SK-N-SH (cell line): ENCODE results near the gene NAPA. TPM values are rescaled to one million over a fixed set of nuclear protein-coding genes. Genes with fewer than 3 reads are reported as not detected.

Experiments
- CTCF ChIA-PET: fragments of 300-600, 350-600 bp; formaldehyde crosslinking; extraction: SDS; loops from one replicate; lab custom pipeline; 2021; lab: Yijun Ruan, JAX
- POLR2A ChIA-PET: fragments of 350-600 bp; sonication (Branson Sonifier 250); formaldehyde crosslinking; extraction: SDS; loops from one replicate; lab custom pipeline; 2020; ENCODE audit warnings: antibody characterized with exemption, inconsistent platforms; lab: Yijun Ruan, JAX
- DNase-seq: peaks from one replicate; pipeline ENCODE4 v3.0.0; 2012
- H2AFZ ChIP-seq: fragments of 200-600 bp; sonication (generic); 2 replicates; pipeline ENCODE4 v1.8.1; 2016; ENCODE audit warnings: antibody characterized with exemption, mild to moderate bottlenecking, low read depth
- H3F3A ChIP-seq: fragments of 200-600 bp; sonication (generic); replicated peaks from 2 replicates; pipeline ENCODE3; 2016; ENCODE audit warnings: antibody characterized with exemption, mild to moderate bottlenecking; ENCODE audit not compliant: insufficient read depth
- H3K27ac ChIP-seq, 2 experiments: fragments of 200-500 bp in 1 of 2; fragments of 200-600 bp in 1 of 2; sonication (Bioruptor generic) in 1 of 2; sonication (generic), shearing (Covaris generic) in 1 of 2; 2 replicates each; pipeline versions ENCODE4 v1.5.1 to v1.6.1; 2014 to 2016; ENCODE audit warnings: low read depth in 2 of 2, inconsistent platforms in 1 of 2, low read length in 1 of 2, mild to moderate bottlenecking in 1 of 2, mixed read lengths in 1 of 2
- H3K27me3 ChIP-seq: fragments of 200-600 bp; sonication (generic), shearing (Covaris generic); 2 replicates; pipeline ENCODE4 v1.6.1; 2016; ENCODE audit warnings: mixed run types; ENCODE audit not compliant: insufficient read depth
- H3K36me3 ChIP-seq, 2 experiments: fragments of 200-500 bp in 1 of 2; fragments of 200-600 bp in 1 of 2; sonication (Bioruptor generic) in 1 of 2; sonication (generic) in 1 of 2; replicated peaks in 1 of 2; 2 replicates each; pipeline versions ENCODE3 to v1.5.1; 2014 to 2016; ENCODE audit warnings: low read length in 1 of 2, mild to moderate bottlenecking in 1 of 2; ENCODE audit not compliant: insufficient read depth in 2 of 2, control insufficient read depth in 1 of 2
- H3K4me1 ChIP-seq, 2 experiments: fragments of 200-500 bp in 1 of 2; fragments of 200-600 bp in 1 of 2; sonication (Bioruptor generic) in 1 of 2; sonication (generic), shearing (Covaris generic) in 1 of 2; 2 replicates each; pipeline versions ENCODE4 v1.5.1 to v1.6.1; 2014 to 2016; ENCODE audit warnings: low read depth in 1 of 2, low read length in 1 of 2, mixed run types in 1 of 2; ENCODE audit not compliant: insufficient read depth in 2 of 2, control insufficient read depth in 1 of 2
- H3K4me2 ChIP-seq: fragments of 200-600 bp; sonication (generic), shearing (Covaris generic); 2 replicates; pipeline ENCODE4 v1.6.1; 2017; ENCODE audit warnings: mixed run types
- H3K4me3 ChIP-seq, 2 experiments: fragments of 200-500 bp in 1 of 2; fragments of 200-600 bp in 1 of 2; sonication (Bioruptor generic) in 1 of 2; sonication (generic), shearing (Covaris generic) in 1 of 2; 2 replicates each; pipeline versions ENCODE4 v1.5.1 to v1.8.1; 2014 to 2016; ENCODE audit warnings: low read depth in 2 of 2, inconsistent platforms in 1 of 2, low read length in 1 of 2, mild to moderate bottlenecking in 1 of 2, mixed read lengths in 1 of 2, moderate library complexity in 1 of 2
- H3K79me2 ChIP-seq: fragments of 200-600 bp; sonication (generic); 2 replicates; pipeline ENCODE4 v1.8.1; 2017; ENCODE audit warnings: mild to moderate bottlenecking; ENCODE audit not compliant: insufficient read depth
- H3K9ac ChIP-seq: fragments of 200-600 bp; sonication (generic); 2 replicates; pipeline ENCODE4 v1.6.1; 2017; ENCODE audit warnings: mixed run types
- H3K9me2 ChIP-seq: fragments of 200-600 bp; sonication (generic); 2 replicates; pipeline ENCODE4 v1.6.1; 2017; ENCODE audit warnings: mixed run types
- H3K9me3 ChIP-seq: fragments of 200-600 bp; sonication (generic); 2 replicates; pipeline ENCODE4 v1.6.1; 2017; ENCODE audit warnings: mixed run types, mild to moderate bottlenecking, moderate library complexity
- H4K20me1 ChIP-seq: fragments of 200-600 bp; sonication (generic); 2 replicates; pipeline ENCODE4 v1.6.1; 2017; ENCODE audit warnings: mild to moderate bottlenecking, mixed run types; ENCODE audit not compliant: insufficient read depth
- CHD2 ChIP-seq: fragments of 150-350 bp; IDR thresholded peaks from 2 replicates; pipeline ENCODE4 v1.6.1; 2018; ENCODE audit warnings: low read length; ENCODE audit not compliant: partially characterized antibody
- EZH2phosphoT487 ChIP-seq: fragments of 200-600 bp; sonication (generic); IDR thresholded peaks from 2 replicates; pipeline ENCODE4 v1.6.1; 2017; ENCODE audit warnings: low read depth, mixed run types, mild to moderate bottlenecking, antibody characterized with exemption, moderate library complexity, borderline replicate concordance
- FOSL2 ChIP-seq: IDR thresholded peaks from 2 replicates; pipeline ENCODE4 v1.4.0; 2012; ENCODE audit warnings: low read depth, mild to moderate bottlenecking, moderate library complexity, borderline replicate concordance
- FOXJ3 ChIP-seq: sonication (generic); formaldehyde crosslinking; IDR thresholded peaks from 2 replicates; pipeline ENCODE4 v1.5.1; 2020; ENCODE audit warnings: mild to moderate bottlenecking, missing genetic modification reagents
- GABPA ChIP-seq: IDR thresholded peaks from 2 replicates; pipeline ENCODE4 v1.4.0; 2012; ENCODE audit warnings: low read depth, mild to moderate bottlenecking
- GATA2 ChIP-seq: sonication (generic); formaldehyde crosslinking; IDR thresholded peaks from 2 replicates; pipeline ENCODE4 v1.5.0; 2020; ENCODE audit warnings: mild to moderate bottlenecking, missing genetic modification reagents
- IRF3 ChIP-seq: fragments of 150-350 bp; IDR thresholded peaks from 2 replicates; pipeline ENCODE4 v1.6.1; 2016; ENCODE audit warnings: mild to moderate bottlenecking, low read depth, low read length
- MAX ChIP-seq: IDR thresholded peaks from 2 replicates; pipeline ENCODE4 v1.4.0; 2012; ENCODE audit warnings: low read depth
- MXI1 ChIP-seq: IDR thresholded peaks from 2 replicates; pipeline ENCODE4 v1.6.1; 2012; ENCODE audit warnings: mild to moderate bottlenecking, low read depth, low read length, improper control_type of control experiment
- NRF1 ChIP-seq: IDR thresholded peaks from 2 replicates; pipeline ENCODE4 v1.6.1; 2012; ENCODE audit warnings: low read depth, mild to moderate bottlenecking, low read length
- POLR2AphosphoS5 ChIP-seq: IDR thresholded peaks from 2 replicates; pipeline ENCODE4 v1.6.1; 2012; ENCODE audit warnings: low read depth, low read length
- RAD21 ChIP-seq: IDR thresholded peaks from 2 replicates; pipeline ENCODE4 v1.6.1; 2012; ENCODE audit warnings: mild to moderate bottlenecking, low read length
- RFX5 ChIP-seq: IDR thresholded peaks from 2 replicates; pipeline ENCODE4 v1.6.1; 2012; ENCODE audit warnings: mild to moderate bottlenecking, improper control_type of control experiment, low read length
- RXRA ChIP-seq: IDR thresholded peaks from 2 replicates; pipeline ENCODE4 v1.4.0; 2012; ENCODE audit warnings: low read depth, mild to moderate bottlenecking, borderline replicate concordance
- SMC3 ChIP-seq: IDR thresholded peaks from 2 replicates; pipeline ENCODE4 v1.6.1; 2012; ENCODE audit warnings: low read depth, low read length, improper control_type of control experiment
- TAF1 ChIP-seq: IDR thresholded peaks from 2 replicates; pipeline ENCODE4 v1.6.1; 2012; ENCODE audit warnings: low read depth, mild to moderate bottlenecking, low read length, moderate library complexity, borderline replicate concordance
- TEAD4 ChIP-seq: IDR thresholded peaks from 2 replicates; pipeline ENCODE4 v1.4.0; 2012; ENCODE audit warnings: mild to moderate bottlenecking, borderline replicate concordance; ENCODE audit not compliant: insufficient read depth
- USF1 ChIP-seq: IDR thresholded peaks from 2 replicates; pipeline ENCODE4 v1.4.0; 2012; ENCODE audit warnings: low read depth, borderline replicate concordance
- USF2 ChIP-seq: fragments of 150-350 bp; IDR thresholded peaks from 2 replicates; pipeline ENCODE4 v1.6.1; 2017; ENCODE audit warnings: antibody characterized with exemption, low read length, low read depth, borderline replicate concordance
- WGBS: methylation state at CpG from one replicate; pipeline ENCODE4 v1.1.6; 2017; ENCODE audit warnings: low lambda C conversion rate; 5-methylcytosine and 5-hydroxymethylcytosine counted together
- polyA plus RNA-seq, 3 experiments: library from polyadenylated mRNA; depleted of rRNA; stranded (reverse); fragments of >200 nt; gene quantifications; 2 replicates each; pipeline ENCODE4 v1.2.3, GENCODE V29; 2012

The NAPA gene
- polyA plus RNA-seq, 1 of the 3 experiments (the other 2 are of a cell fraction): 84.1 TPM

- Histone ChIP-seq H4K20me1 (no peaks in the 10 kb centered on the region), H3K9me2 (no peaks in the 10 kb centered on the region), H3K36me3 (peaks cover 3 to 17% of the 10 kb centered on the region in 2 experiments), H3K27ac (peak overlapping the region in 1 of 2 experiments; percentile 84; a peak in 1 of 4 replicates), H3K9me3 (no peaks in the 10 kb centered on the region), H3K27me3 (no peaks in the 10 kb centered on the region), H2AFZ (no peak overlapping the region), H3K9ac (no peak overlapping the region), H3K4me2 (no peak overlapping the region), H3K4me3 (no peak overlapping the region), H3K4me1 (peaks cover 0 to 57% of the 10 kb centered on the region in 2 experiments; a peak in 1 of 4 replicates), H3F3A (no peaks in the 10 kb centered on the region), H3K79me2 (no peaks in the 10 kb centered on the region)
- DNase-seq: no peak
- TF ChIP-seq MXI1: no peak
- no peak for TF ChIP-seq POLR2AphosphoS5
- TF ChIP-seq USF2: no peak
- no peak for TF ChIP-seq TAF1
- TF ChIP-seq RFX5: no peak
- TF ChIP-seq NRF1: no peak
- TF ChIP-seq SMC3: no peak
- no peak for TF ChIP-seq FOSL2
- no peak for TF ChIP-seq USF1
- TF ChIP-seq FOXJ3: no peak
- no peak for TF ChIP-seq EZH2phosphoT487
- TF ChIP-seq TEAD4: no peak
- POLR2A ChIA-PET: interaction anchor here (0.6 kb wide), 1 partner anchor 10 kb away, joined by 4 read pairs; no protein-coding TSS in a partner anchor
- CTCF ChIA-PET: interaction anchor here (1.2 to 6.5 kb wide), 4 partner anchors 8 to 56 kb away, joined by 4 to 52 read pairs (median 19); partner anchors contain the start of genes KPTN and NAPA
- WGBS: 95% methylated on average over 8 of the region's 14 CpGs
These were observed 22.7 kb downstream of the NAPA start for GRCh38 chr19:47492137-47492533.

GRCh38 chr19:47491358-47492136 lies 23.3 kb downstream of the NAPA start:
- Histone ChIP-seq H3K79me2 (no peaks in the 10 kb centered on the region), H3K4me2 (no peak overlapping the region), H3K9me3 (no peaks in the 10 kb centered on the region), H3K4me1 (peaks cover 0 to 51% of the 10 kb centered on the region in 2 experiments; a peak in 1 of 4 replicates), H3K27me3 (no peaks in the 10 kb centered on the region), H2AFZ (no peak overlapping the region), H4K20me1 (no peaks in the 10 kb centered on the region), H3K9me2 (no peaks in the 10 kb centered on the region), H3K36me3 (peaks cover 5 to 11% of the 10 kb centered on the region in 2 experiments), H3K4me3 (no peak overlapping the region), H3K9ac (no peak overlapping the region), H3F3A (no peaks in the 10 kb centered on the region), H3K27ac (peak overlapping the region in 1 of 2 experiments; percentile 84; a peak in 1 of 4 replicates)
- ChIA-PET POLR2A (interaction anchor here (0.6 kb wide), 1 partner anchor 9 kb away, joined by 4 read pairs; no protein-coding TSS in a partner anchor), CTCF (interaction anchor here (0.8 to 6.5 kb wide), 4 partner anchors 7 to 55 kb away, joined by 3 to 52 read pairs (median 19); partner anchors contain the start of genes KPTN and NAPA)
- DNase-seq: no peak
- WGBS: 96% methylated on average over 21 of the region's 22 CpGs
- no peak for TF ChIP-seq RAD21
- no peak for TF ChIP-seq FOSL2
- no peak for TF ChIP-seq GABPA
- no peak for TF ChIP-seq GATA2 (CRISPR knock-in tag)
- no peak for TF ChIP-seq SMC3
- no peak for TF ChIP-seq POLR2AphosphoS5
- TF ChIP-seq IRF3: no peak
- TF ChIP-seq RXRA: no peak
- TF ChIP-seq CHD2: no peak
- no peak for TF ChIP-seq USF2
- no peak for TF ChIP-seq MAX
- TF ChIP-seq FOXJ3: no peak
- no peak for TF ChIP-seq USF1
